Erythroblast (primary cell): ENCODE results near the gene DGKI.

Experiments
- GATA1 ChIP-seq: IDR thresholded peaks from 2 replicates; pipeline ENCODE4 v1.6.1; 2011; ENCODE audit warnings: low read depth, mild to moderate bottlenecking, control low read depth, low read length, moderate library complexity
- POLR2A ChIP-seq: IDR thresholded peaks from 2 replicates; pipeline ENCODE4 v1.6.1; 2011; ENCODE audit warnings: mild to moderate bottlenecking, low read length

DNA sequence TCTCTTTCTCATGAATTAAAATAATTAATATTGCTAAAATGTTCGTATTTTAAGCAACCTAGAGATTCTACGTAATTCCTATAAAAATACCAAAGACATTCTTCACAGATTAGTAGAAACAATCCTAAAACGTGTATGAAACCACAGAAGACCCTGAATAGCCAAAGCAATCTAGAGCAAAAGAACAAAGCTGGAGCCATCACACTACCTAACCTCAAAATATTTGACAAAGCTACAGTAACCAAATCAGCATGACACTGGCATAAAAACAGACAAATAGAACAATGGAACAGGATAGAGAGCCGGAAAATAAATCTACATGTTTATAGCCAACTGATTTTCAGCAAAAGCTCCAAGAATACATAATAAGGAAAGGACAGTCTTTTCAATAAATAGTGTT is 397.8 kb downstream of the DGKI start:
- no peak for TF ChIP-seq POLR2A
- TF ChIP-seq GATA1, result no peak
